NCI-H774 (cell line): ENCODE results near the gene SEC14L2.

Experiments used
- DNase-seq: peaks from one replicate; lab custom pipeline; 2025; lab: John Stamatoyannopoulos, UW

SEC14L2 gene

GRCh38 chr22:30405731-30406130, 8.9 kb downstream of the SEC14L2 start:
- no peak for DNase-seq

DNA sequence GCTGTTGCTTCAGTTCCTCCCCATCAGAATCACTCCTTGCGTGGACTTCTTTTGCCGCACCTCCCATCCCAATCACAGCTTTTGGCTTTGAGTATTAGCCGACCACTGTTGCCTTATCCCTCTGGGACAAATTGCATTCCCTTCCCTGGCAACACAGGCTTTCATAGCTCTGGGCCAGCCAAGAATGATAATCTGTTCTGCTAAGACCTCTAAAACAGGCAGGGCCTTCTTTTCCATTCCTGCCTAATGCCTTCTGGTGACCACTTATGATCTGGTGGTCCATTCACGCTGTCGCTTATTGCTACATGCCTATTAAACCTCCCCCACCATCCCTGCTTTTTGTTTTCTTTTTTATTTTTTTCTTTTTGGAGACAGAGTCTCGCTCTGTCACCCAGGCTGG, 9.6 kb downstream of the SEC14L2 start:
- no peak for DNase-seq

GRCh38 chr22:30408388-30409102, 11.7 kb downstream of the SEC14L2 start:
- no peak for DNase-seq

GRCh38 chr22:30411780-30412179, 15.0 kb downstream of the SEC14L2 start:
- DNase-seq: no peak

DNA sequence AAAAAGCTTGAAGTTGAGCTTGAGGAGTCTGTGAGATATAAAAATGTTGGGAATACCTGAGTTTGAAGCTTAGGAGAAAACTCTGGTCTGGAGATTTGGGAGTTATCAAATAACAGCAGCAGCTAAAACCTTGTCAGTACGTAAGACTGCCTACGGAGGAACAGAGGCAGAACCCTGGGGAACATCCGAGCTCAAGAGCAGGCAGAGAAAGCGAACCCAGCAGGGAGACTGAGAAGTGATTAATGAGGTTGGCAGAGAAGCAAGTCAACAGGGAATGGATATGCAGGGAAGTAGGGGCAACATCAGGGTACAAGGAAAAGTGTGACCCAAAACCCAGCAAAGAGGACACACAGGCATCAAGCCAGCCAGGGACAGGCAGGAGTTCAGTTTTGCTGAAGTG, 16.2 kb downstream of the SEC14L2 start:
- no peak for DNase-seq

- DNase-seq: no peak
These were observed 17.1 kb downstream of the SEC14L2 start for GRCh38 chr22:30413745-30414524.

- DNase-seq: no peak
These were observed 17.8 kb downstream of the SEC14L2 start for GRCh38 chr22:30414525-30415047.

DNA sequence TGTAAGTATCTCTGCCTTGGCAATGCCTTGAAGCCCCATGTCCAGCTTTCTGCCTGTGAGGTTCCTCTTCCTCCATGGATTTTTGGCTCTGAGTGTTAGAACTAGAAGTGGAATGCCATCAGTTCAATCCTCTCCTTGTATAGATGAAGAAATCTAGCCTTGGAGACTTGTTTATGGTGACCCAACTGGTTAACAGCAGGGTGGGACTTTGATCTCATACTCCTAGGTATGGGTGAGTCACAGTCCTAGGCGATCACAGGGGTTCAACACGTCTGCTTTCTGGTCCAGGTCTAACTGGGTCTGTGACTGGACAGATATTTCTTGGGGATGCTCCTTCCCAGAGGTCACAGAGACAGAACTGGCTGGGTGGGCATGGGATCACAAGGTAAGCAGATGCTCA, 19.6 kb downstream of the SEC14L2 start:
- no peak for DNase-seq

- no peak for DNase-seq
These were observed 20.0 kb downstream of the SEC14L2 start for GRCh38 chr22:30416837-30417236.

DNA sequence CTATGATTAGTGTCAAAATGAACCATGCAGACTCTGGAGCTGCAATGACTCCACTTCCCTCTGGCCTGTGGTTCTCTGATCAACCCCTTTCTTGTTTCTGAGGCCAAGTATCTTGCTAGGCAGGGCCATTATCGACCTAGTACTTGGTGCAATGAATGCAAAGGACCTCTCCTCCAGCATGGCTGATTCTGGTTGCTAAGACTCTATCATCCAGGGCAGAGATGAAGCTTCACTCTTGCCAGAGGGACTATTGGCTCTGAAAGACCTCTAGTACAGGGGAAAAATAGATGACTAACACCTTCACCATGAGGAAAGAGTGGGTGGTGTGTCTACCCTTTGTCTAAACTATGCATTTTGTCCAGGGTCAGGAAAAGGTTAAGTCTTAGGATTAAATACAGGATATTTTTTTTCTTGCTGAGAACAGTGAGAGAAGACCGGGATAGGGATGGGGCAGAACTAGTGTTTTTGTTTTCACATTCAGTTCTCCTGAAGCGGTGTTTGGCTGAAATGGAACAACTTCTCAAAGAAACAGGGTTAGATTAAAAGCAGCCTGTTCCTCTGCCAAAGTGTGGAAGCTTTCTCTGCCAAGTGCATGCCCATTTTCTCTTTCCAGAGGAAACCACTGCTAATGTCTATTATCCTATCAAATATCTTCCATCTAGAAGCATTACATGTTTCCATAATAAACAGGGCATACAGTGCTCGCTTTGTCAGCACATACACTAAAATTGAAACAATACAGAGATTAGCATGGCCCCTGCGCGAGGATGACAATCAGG, 23.7 kb downstream of the SEC14L2 start:
- DNase-seq: no peak

GRCh38 chr22:30421695-30422480, 25.1 kb downstream of the SEC14L2 start:
- no peak for DNase-seq

DNA sequence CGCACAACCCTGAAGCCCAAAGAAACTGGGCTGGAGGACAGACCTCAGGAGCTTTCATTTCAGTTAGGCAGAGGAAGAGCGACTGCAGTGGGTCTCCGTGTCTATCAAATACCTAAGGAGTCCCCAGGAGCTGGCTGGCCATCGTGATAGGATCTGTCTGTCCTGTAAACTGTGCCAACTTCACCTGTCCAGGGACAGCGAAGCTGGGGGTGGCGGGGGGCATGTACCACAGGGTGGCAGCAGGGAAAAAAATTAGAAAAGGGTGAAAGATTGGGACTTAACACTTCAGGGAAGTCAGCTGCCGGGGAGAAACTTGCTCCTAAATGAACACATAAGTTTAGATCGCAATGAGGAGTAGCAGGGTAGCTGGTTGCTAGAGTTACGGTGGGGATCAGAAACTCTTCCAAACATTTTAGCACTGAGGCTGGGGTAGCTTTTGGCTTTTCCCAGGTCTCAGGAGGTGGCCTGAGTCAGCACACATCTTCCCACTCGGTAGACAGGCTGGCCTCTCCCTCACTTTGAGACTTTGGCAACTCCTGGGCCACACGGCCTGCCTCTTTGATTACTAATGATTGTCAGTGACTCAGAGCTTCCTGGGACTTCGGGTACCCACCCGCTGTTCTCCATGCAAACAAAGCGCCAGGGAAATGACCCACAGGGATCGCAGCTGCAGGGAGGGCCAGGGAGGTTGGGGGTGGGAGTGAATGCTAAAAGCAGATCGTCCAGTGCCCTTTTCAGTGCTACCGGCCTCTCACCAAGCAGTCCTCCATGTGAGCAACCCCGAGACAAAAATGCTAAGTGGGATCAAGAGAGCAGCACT, 25.9 kb downstream of the SEC14L2 start:
- no peak for DNase-seq

DNA sequence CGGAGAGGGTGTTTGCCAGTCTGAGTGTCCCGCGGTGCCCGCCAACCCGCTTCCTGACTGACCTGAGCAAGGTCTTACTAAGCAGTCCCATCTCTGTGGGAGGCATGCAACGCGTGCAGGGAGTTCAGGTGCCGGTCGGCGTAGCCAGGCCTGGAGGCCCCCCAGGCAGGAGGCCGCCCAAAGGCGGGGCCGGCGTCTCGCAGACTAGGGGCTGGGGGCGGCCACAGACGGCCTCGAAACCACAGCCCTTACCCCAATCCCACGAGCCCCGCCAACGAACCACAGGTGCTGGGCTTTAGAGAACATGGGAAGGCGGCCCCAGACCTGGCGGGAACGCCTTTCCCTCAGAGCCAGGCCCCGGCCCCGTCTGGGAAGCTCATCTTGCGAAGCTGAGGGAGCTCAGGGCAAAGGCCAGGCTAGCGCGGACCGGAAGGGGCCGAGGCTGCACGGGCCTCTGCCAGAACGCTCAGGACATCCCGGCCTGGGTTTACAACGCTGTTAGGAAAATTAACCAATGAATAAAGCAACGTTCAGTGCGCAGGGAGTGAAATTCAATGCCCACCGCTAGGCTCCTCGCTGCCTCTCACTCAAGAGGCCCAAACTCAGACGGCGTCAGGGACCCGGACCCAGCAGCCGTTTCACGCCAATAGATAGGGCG, 26.6 kb downstream of the SEC14L2 start:
- no peak for DNase-seq

- peak; percentile 95 for DNase-seq
These were observed 27.2 kb downstream of the SEC14L2 start for GRCh38 chr22:30423959-30424533.

DNA sequence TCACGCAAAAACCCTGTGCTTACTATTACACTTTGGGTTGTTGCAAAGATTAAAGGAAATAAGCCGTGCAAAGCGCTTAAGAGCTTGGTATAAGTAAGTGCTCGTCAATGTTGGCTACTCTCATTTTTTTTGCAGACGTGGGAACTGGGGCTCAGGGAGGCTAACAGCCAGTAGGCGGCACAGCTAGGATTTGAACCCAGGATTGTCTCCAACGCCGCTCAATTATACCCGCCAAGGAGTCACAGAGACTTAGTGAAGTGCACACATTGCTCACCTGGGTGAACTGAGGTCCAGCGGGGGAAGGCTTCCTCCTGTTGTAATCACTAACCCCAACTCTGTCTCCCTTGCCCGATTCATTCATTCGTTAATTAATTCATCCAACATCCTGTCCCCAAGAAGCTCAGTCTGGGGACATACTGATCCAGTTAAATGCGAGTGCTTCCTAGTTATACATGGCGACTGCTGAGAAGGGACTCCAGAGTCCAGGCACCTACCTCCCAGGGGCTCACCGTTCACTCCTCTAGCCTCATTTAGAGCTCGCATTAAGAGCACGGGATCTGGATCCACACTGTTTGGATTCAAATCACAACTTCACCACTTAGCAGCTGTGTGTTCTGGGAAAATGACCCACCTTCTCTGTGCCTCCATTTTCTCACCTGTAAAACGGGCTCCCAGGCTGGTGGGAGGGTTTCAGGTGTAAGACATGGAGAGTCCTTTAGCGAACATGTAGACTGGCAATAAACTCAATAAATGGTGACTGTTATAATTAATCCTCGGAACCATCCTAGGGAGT, 27.9 kb downstream of the SEC14L2 start:
- peak; percentile 1 for DNase-seq

DNA sequence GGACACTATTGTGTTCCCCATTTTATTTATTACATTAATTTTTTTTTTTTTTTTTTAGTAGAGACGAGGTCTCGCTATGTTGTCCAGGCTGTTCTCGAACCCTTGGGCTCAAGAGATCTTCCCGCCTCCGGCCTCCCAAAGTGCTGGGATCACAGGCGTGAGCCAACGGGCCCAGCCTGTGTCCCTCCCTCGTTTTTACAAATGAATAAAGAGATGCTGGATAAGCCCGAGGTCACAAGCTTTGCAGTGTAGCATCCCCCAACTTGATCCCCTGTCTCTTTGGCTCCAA, 28.5 kb downstream of the SEC14L2 start:
- DNase-seq: no peak

DNA sequence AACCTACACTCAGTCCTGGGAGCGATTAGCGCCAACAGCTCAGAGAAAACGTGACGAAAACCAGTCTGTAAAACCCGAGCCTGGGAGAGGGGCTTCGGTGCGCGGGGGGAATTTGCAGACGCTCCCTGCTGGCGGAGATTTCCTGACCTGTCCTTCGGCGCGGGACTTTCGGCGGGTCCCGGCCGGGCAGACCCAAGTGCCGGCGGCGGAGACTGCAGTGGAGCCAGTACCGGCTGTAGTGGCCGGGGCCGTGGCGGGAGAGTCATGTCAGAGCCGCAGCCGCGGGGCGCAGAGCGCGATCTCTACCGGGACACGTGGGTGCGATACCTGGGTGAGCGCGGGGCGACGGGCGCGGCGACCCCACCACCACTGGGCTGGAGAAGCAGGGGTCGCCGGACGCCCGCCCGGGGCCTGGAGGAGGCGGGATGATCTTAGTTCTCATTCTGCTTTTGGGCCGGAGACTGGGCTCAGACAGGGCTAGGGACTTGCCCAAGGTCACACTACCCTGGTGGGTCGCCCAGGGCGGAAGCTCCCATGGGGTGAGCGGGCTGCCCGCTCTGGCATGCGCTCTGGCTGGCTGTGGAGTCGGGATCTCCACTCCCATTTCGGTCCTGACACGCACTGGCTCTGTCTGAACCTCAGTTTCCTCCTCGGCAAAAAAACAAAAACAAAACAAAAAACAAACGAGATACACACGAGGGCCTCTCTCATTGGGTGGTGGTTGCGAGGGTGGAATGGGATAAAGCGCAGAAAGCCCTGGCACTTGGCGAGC, 29.0 kb downstream of the SEC14L2 start, which contains the start of gene MTFP1:
TSS of gene MTFP1 (plus strand) at position 153 of the 772 bp plus-strand sequence. CDS start at position 265, 112 bp downstream.
- DNase-seq: no peak
